Fibroblast of skin of right quadriceps (primary cell): ENCODE results near the gene SLC35A5.
A peak's percentile ranks its signal among the peaks of the same experiment; 100 is the strongest.
"Not testable (repeated sequence)": the region's sequence is repeated elsewhere in the genome, so short reads cannot be mapped to it uniquely, and the experiment has no call there.

ENCODE experiments used
- DNase-seq: peaks from one replicate; pipeline ENCODE4 v3.0.0-alpha.2; 2013

SLC35A5 gene

GRCh38 chr3:112561734-112562529 is at the start of gene SLC35A5, which contains the start of gene ATG3:
Gene SLC35A5 (plus strand): TSS chr3:112562045. CDS start chr3:112563404, 1,359 bp downstream.
Gene ATG3 (minus strand): TSS chr3:112561962. CDS start chr3:112561528, 434 bp downstream.
- peak; percentile 99 for DNase-seq

GRCh38 chr3:112512320-112512719 is 49.5 kb upstream of the SLC35A5 start:
- DNase-seq = no peak

GRCh38 chr3:112514527-112515128 is 47.2 kb upstream of the SLC35A5 start:
- DNase-seq = no peak

GRCh38 chr3:112518970-112519369 is 42.9 kb upstream of the SLC35A5 start:
- not testable (repeated sequence) for DNase-seq

GRCh38 chr3:112519424-112520001 is 42.3 kb upstream of the SLC35A5 start:
- peak; percentile 61 for DNase-seq

- DNase-seq = not testable (repeated sequence)
Measured at GRCh38 chr3:112524127-112524526, 37.7 kb upstream of the SLC35A5 start.

GRCh38 chr3:112530573-112530972 is 31.3 kb upstream of the SLC35A5 start:
- DNase-seq = no peak

- peak; percentile 32 for DNase-seq
Measured at GRCh38 chr3:112531358-112531781, 30.5 kb upstream of the SLC35A5 start.

GRCh38 chr3:112539825-112540650 is 21.8 kb upstream of the SLC35A5 start:
- DNase-seq = no peak

- peak; percentile 24 for DNase-seq
Measured at GRCh38 chr3:112546216-112546759, 15.6 kb upstream of the SLC35A5 start.

GRCh38 chr3:112550859-112551258 is 11.0 kb upstream of the SLC35A5 start:
- DNase-seq = no peak

- peak; percentile 5 for DNase-seq
Measured at GRCh38 chr3:112555535-112556170, 6.2 kb upstream of the SLC35A5 start.

- no peak for DNase-seq
Measured at GRCh38 chr3:112557976-112558375, 3.9 kb upstream of the SLC35A5 start.

GRCh38 chr3:112560307-112560706 is 1.5 kb upstream of the SLC35A5 start:
- no peak for DNase-seq

- peak; percentile 84 for DNase-seq
Measured at GRCh38 chr3:112560721-112561483, 943 bp upstream of the SLC35A5 start.

GRCh38 chr3:112561484-112561733 is 436 bp upstream of the SLC35A5 start:
- DNase-seq = no peak

- DNase-seq = not testable (repeated sequence)
Measured at GRCh38 chr3:112564247-112564939, 2.5 kb downstream of the SLC35A5 start.

GRCh38 chr3:112564940-112565305 is 3.1 kb downstream of the SLC35A5 start:
- no peak for DNase-seq

GRCh38 chr3:112568642-112569041 is 6.8 kb downstream of the SLC35A5 start:
- DNase-seq = no peak

- DNase-seq = no peak
Measured at GRCh38 chr3:112569265-112569664, 7.4 kb downstream of the SLC35A5 start.

- DNase-seq = no peak
Measured at GRCh38 chr3:112572701-112573100, 10.9 kb downstream of the SLC35A5 start.
